Keratinocyte (primary cell): ENCODE measurements around the gene ZBTB20. TPM values are rescaled to one million over a fixed set of nuclear protein-coding genes. Genes with fewer than 3 reads are reported as not detected.

Experiments
- DNase-seq: peaks from one replicate; pipeline ENCODE4 v3.0.0-alpha.2; 2011; ENCODE audit warnings: low read depth, missing footprints, low spot score
- FAIRE-seq: peaks from 2 replicates; lab custom pipeline; 2011; peaks lifted over from hg19 to GRCh38; lab: Jason Lieb, UNC
- H2AFZ ChIP-seq: 2 replicates; pipeline ENCODE4 v1.6.0; 2012; ENCODE audit warnings: low read length, control low read depth, inconsistent platforms; ENCODE audit not compliant: control insufficient read depth
- H3K27ac ChIP-seq: 2 replicates; pipeline ENCODE4 v1.5.1; 2011; ENCODE audit warnings: low read length; ENCODE audit not compliant: control insufficient read depth, insufficient read depth
- H3K27me3 ChIP-seq: 3 replicates; pipeline ENCODE4 v1.6.0; 2011; ENCODE audit warnings: low read length; ENCODE audit not compliant: control insufficient read depth, insufficient read depth; ENCODE audit errors: extremely low read depth
- H3K36me3 ChIP-seq, 2 experiments: 2 replicates in 1 of 2; 3 replicates in 1 of 2; pipeline ENCODE4 v1.5.1; 2011; ENCODE audit warnings: low read length in 2 of 2, mild to moderate bottlenecking in 1 of 2; ENCODE audit not compliant: control insufficient read depth in 2 of 2, insufficient read depth in 2 of 2; ENCODE audit errors: extremely low read depth in 1 of 2
- H3K4me1 ChIP-seq: 3 replicates; pipeline ENCODE4 v1.5.1; 2011; ENCODE audit warnings: low read length; ENCODE audit not compliant: control insufficient read depth, insufficient read depth; ENCODE audit errors: extremely low read depth
- H3K4me2 ChIP-seq: 3 replicates; pipeline ENCODE4 v1.6.0; 2011; ENCODE audit warnings: low read depth, low read length; ENCODE audit not compliant: control insufficient read depth, insufficient read depth; ENCODE audit errors: extremely low read depth
- H3K4me3 ChIP-seq, 3 experiments: fragments of 200-600 bp in 1 of 3; sonication (generic) in 1 of 3; 2 replicates in 2 of 3; 3 replicates in 1 of 3; pipeline ENCODE4 v1.5.1; 2011 to 2016; ENCODE audit warnings: low read length in 3 of 3, mild to moderate bottlenecking in 3 of 3, control low read depth in 2 of 3, inconsistent platforms in 1 of 3, low read depth in 1 of 3, mixed read lengths in 1 of 3, mixed run types in 1 of 3, moderate library complexity in 1 of 3; ENCODE audit not compliant: control insufficient read depth in 2 of 3, insufficient read depth in 2 of 3; ENCODE audit errors: extremely low read depth in 1 of 3
- H3K79me2 ChIP-seq: 2 replicates; pipeline ENCODE4 v1.6.0; 2012; ENCODE audit warnings: low read length; ENCODE audit not compliant: control insufficient read depth, insufficient read depth
- H3K9ac ChIP-seq: 3 replicates; pipeline ENCODE4 v1.6.0; 2011; ENCODE audit warnings: low read length; ENCODE audit not compliant: control insufficient read depth, insufficient read depth; ENCODE audit errors: extremely low read depth
- H3K9me1 ChIP-seq: 3 replicates; pipeline ENCODE4 v1.6.0; 2011; ENCODE audit warnings: low read length; ENCODE audit not compliant: control insufficient read depth, insufficient read depth; ENCODE audit errors: extremely low read depth
- H3K9me3 ChIP-seq: 2 replicates; pipeline ENCODE4 v1.5.1; 2012; ENCODE audit warnings: low read depth, low read length; ENCODE audit not compliant: control insufficient read depth
- H4K20me1 ChIP-seq: 3 replicates; pipeline ENCODE4 v1.6.0; 2011; ENCODE audit warnings: low read length; ENCODE audit not compliant: control insufficient read depth, insufficient read depth; ENCODE audit errors: extremely low read depth
- EZH2 ChIP-seq: IDR thresholded peaks from one replicate; pipeline ENCODE4 v1.6.1; 2012; ENCODE audit warnings: inconsistent platforms, mild to moderate bottlenecking, low read length, moderate library complexity
- dilution Hi-C: fragments of 300-500 bp; cut with MboI; formaldehyde crosslinking; loops from one replicate; pipeline ENCODE4 v1.7.0; 2020; ENCODE audit warnings: low sequenced_read_pairs; ENCODE audit not compliant: extremely low pct_ligation_motif_present
- polyA plus RNA-seq, 5 experiments: library from polyadenylated mRNA; depleted of rRNA in 3 of 5; stranded (reverse) in 3 of 5; stranded (forward) in 1 of 5; unstranded in 1 of 5; fragments of >200 nt; gene quantifications; 1 replicate in 1 of 5; 2 replicates in 3 of 5; 3 replicates in 1 of 5; pipeline versions ENCODE4 v1.2.1 to v1.2.3, GENCODE V29; 2011 to 2012; ENCODE audit warnings: missing spikeins in 2 of 5, low read depth in 1 of 5, low replicate concordance in 1 of 5
- TF ChIP-seq, protein P1 (sequence below), 3 experiments: IDR thresholded peaks in 1 of 3; conservative IDR thresholded peaks in 1 of 3; optimal IDR thresholded peaks in 1 of 3; 2 replicates in 2 of 3; 3 replicates in 1 of 3; pipeline versions ENCODE3 to v1.5.1; 2011; ENCODE audit warnings: low read length in 3 of 3, mild to moderate bottlenecking in 3 of 3, moderate library complexity in 2 of 3, control low read depth in 1 of 3, inconsistent platforms in 1 of 3; ENCODE audit not compliant: insufficient read depth in 2 of 3; ENCODE audit errors: extremely low read depth in 1 of 3

ZBTB20 gene
- polyA plus RNA-seq, 1 donor (not counting 4 experiments of a cell fraction or from before 2014, with no cell fraction given): 0.52 TPM

- Histone ChIP-seq H3K4me2 (no peak overlapping the region), H3K9me3 (no peaks in the 10 kb centered on the region), H3K4me1 (peaks cover 9% of the 10 kb centered on the region), H3K27ac (no peak overlapping the region), H2AFZ (no peak overlapping the region), H3K36me3 (no peaks in the 10 kb centered on the region), H3K9me1 (no peaks in the 10 kb centered on the region), H3K27me3 (no peaks in the 10 kb centered on the region), H3K4me3 (no peak overlapping the region), H4K20me1 (no peaks in the 10 kb centered on the region), H3K9ac (no peak overlapping the region), H3K79me2 (no peaks in the 10 kb centered on the region)
- no peak for DNase-seq
- FAIRE-seq: no peak
- dilution Hi-C loops: no loop called here
- TF ChIP-seq, protein P1, sequence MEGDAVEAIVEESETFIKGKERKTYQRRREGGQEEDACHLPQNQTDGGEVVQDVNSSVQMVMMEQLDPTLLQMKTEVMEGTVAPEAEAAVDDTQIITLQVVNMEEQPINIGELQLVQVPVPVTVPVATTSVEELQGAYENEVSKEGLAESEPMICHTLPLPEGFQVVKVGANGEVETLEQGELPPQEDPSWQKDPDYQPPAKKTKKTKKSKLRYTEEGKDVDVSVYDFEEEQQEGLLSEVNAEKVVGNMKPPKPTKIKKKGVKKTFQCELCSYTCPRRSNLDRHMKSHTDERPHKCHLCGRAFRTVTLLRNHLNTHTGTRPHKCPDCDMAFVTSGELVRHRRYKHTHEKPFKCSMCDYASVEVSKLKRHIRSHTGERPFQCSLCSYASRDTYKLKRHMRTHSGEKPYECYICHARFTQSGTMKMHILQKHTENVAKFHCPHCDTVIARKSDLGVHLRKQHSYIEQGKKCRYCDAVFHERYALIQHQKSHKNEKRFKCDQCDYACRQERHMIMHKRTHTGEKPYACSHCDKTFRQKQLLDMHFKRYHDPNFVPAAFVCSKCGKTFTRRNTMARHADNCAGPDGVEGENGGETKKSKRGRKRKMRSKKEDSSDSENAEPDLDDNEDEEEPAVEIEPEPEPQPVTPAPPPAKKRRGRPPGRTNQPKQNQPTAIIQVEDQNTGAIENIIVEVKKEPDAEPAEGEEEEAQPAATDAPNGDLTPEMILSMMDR (optimal IDR thresholded peaks at IDR 0.05 in 1 of 3, IDR thresholded peaks at IDR 0.05 in 1 of 3, conservative IDR thresholded peaks at IDR 0.05 in 1 of 3; ENCODE audit: extremely low read depth in 1 of 3, insufficient read depth in 2 of 3, low read length in 3 of 3): no peak
- no peak for TF ChIP-seq EZH2
Observed at GRCh38 chr3:114556657-114557213, 590.4 kb downstream of the ZBTB20 start.

DNA sequence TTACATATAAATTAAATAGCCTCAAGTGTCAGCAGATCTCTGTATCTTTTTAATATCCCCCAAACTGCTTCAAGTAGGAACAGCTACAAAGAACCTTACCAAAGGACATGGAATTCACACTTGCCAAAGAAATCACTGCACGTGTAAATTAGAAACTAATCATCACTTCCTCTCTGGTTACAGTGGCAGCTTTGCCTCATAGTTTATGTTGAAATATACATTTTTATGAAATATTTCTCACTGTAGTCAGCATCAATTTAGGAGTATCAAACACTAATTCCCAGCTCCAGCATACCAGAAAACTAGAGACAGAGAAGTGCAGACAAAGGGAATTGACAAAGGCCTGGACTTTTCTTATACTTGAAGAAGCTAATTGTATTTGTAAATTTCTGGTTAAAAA lies 592.4 kb downstream of the ZBTB20 start:
- no peak overlapping the region for H3K4me3 ChIP-seq
- no peak overlapping the region for H3K27ac ChIP-seq
- no peaks in the 10 kb centered on the region for H4K20me1 ChIP-seq
- TF ChIP-seq, protein P1 (optimal IDR thresholded peaks at IDR 0.05 in 1 of 3, IDR thresholded peaks at IDR 0.05 in 1 of 3, conservative IDR thresholded peaks at IDR 0.05 in 1 of 3; ENCODE audit: extremely low read depth in 1 of 3, insufficient read depth in 2 of 3, low read length in 3 of 3): no peak
- TF ChIP-seq EZH2: no peak
- DNase-seq: no peak
- H3K27me3 ChIP-seq: no peaks in the 10 kb centered on the region
- H3K79me2 ChIP-seq: no peaks in the 10 kb centered on the region
- dilution Hi-C loops: no loop called here
- no peaks in the 10 kb centered on the region for H3K9me3 ChIP-seq
- no peak overlapping the region for H3K4me2 ChIP-seq
- FAIRE-seq: no peak
- H3K36me3 ChIP-seq: no peaks in the 10 kb centered on the region
- no peaks in the 10 kb centered on the region for H3K9me1 ChIP-seq
- peaks cover 11% of the 10 kb centered on the region for H3K4me1 ChIP-seq
- H2AFZ ChIP-seq: no peak overlapping the region
- H3K9ac ChIP-seq: no peak overlapping the region
